Osteocyte (in vitro differentiated cells): ENCODE measurements around the gene GIPC3. TPM values are rescaled to one million over a fixed set of nuclear protein-coding genes. Genes with fewer than 3 reads are reported as not detected.

Source experiments
- DNase-seq: peaks from one replicate; pipeline ENCODE4 v3.0.0; 2021; ENCODE audit warnings: mixed read lengths; ENCODE audit not compliant: unreplicated experiment; ENCODE audit errors: extremely low spot score
- H3K27ac Mint-ChIP-seq: one replicate; pipeline ENCODE4 v1.8.0; 2021; ENCODE audit warnings: mild to moderate bottlenecking, mixed read lengths; ENCODE audit not compliant: unreplicated experiment
- H3K27me3 Mint-ChIP-seq: one replicate; pipeline ENCODE4 v1.8.0; 2021; ENCODE audit warnings: mixed read lengths; ENCODE audit not compliant: unreplicated experiment
- H3K36me3 Mint-ChIP-seq: one replicate; pipeline ENCODE4 v1.8.0; 2021; ENCODE audit warnings: mixed read lengths; ENCODE audit not compliant: unreplicated experiment
- H3K4me1 Mint-ChIP-seq: one replicate; pipeline ENCODE4 v1.8.0; 2021; ENCODE audit warnings: mixed read lengths; ENCODE audit not compliant: unreplicated experiment
- H3K4me3 Mint-ChIP-seq: one replicate; pipeline ENCODE4 v1.8.0; 2021; ENCODE audit warnings: mild to moderate bottlenecking, moderate library complexity, mixed read lengths; ENCODE audit not compliant: unreplicated experiment
- H3K9me3 Mint-ChIP-seq: one replicate; pipeline ENCODE4 v1.8.0; 2021; ENCODE audit warnings: mixed read lengths; ENCODE audit not compliant: unreplicated experiment
- CTCF ChIP-seq: fragments of 200-600 bp; sonication (generic); IDR thresholded peaks from 2 replicates; pipeline ENCODE4 v1.5.0; 2021; ENCODE audit warnings: antibody characterized with exemption, mild to moderate bottlenecking, moderate library complexity
- total RNA-seq: library from RNA; stranded (reverse); gene quantifications from 2 replicates; pipeline ENCODE4 v1.2.1, GENCODE V29; 2021

The GIPC3 gene
- total RNA-seq, 1 donor from 2014 or later: 0.67 TPM

GRCh38 chr19:3620817-3621547 is 35.7 kb downstream of the GIPC3 start:
- TF ChIP-seq CTCF: no peak
- Mint-ChIP-seq H3K27ac (no peak overlapping the region), H3K27me3 (no peaks in the 10 kb centered on the region), H3K4me3 (no peak overlapping the region), H3K36me3 (peaks cover 1% of the 10 kb centered on the region), H3K9me3 (no peaks in the 10 kb centered on the region), H3K4me1 (peaks cover 18% of the 10 kb centered on the region)
- no peak for DNase-seq

GRCh38 chr19:3621689-3622088 is 36.4 kb downstream of the GIPC3 start:
- peaks cover 1% of the 10 kb centered on the region for H3K36me3 Mint-ChIP-seq
- no peaks in the 10 kb centered on the region for H3K9me3 Mint-ChIP-seq
- H3K4me1 Mint-ChIP-seq: peaks cover 23% of the 10 kb centered on the region
- DNase-seq: no peak
- TF ChIP-seq CTCF: no peak
- no peaks in the 10 kb centered on the region for H3K27me3 Mint-ChIP-seq
- H3K4me3 Mint-ChIP-seq: no peak overlapping the region
- H3K27ac Mint-ChIP-seq: no peak overlapping the region

GRCh38 chr19:3622224-3622623 is 36.9 kb downstream of the GIPC3 start:
- TF ChIP-seq CTCF: no peak
- H3K4me3 Mint-ChIP-seq: no peak overlapping the region
- H3K4me1 Mint-ChIP-seq: peaks cover 26% of the 10 kb centered on the region
- H3K27me3 Mint-ChIP-seq: no peaks in the 10 kb centered on the region
- DNase-seq: no peak
- no peak overlapping the region for H3K27ac Mint-ChIP-seq
- H3K36me3 Mint-ChIP-seq: peaks cover 1% of the 10 kb centered on the region
- no peaks in the 10 kb centered on the region for H3K9me3 Mint-ChIP-seq

GRCh38 chr19:3623716-3624115 is 38.4 kb downstream of the GIPC3 start:
- H3K27me3 Mint-ChIP-seq: no peaks in the 10 kb centered on the region
- DNase-seq: no peak
- peaks cover 27% of the 10 kb centered on the region for H3K4me1 Mint-ChIP-seq
- H3K27ac Mint-ChIP-seq: no peak overlapping the region
- no peak for TF ChIP-seq CTCF
- H3K9me3 Mint-ChIP-seq: no peaks in the 10 kb centered on the region
- H3K36me3 Mint-ChIP-seq: peaks cover 1% of the 10 kb centered on the region
- peak overlapping the region; percentile 98 for H3K4me3 Mint-ChIP-seq

- Mint-ChIP-seq H3K4me3 (peak overlapping the region; percentile 98), H3K27ac (peak overlapping the region; percentile 98), H3K9me3 (no peaks in the 10 kb centered on the region), H3K36me3 (peaks cover 6% of the 10 kb centered on the region), H3K27me3 (no peaks in the 10 kb centered on the region), H3K4me1 (peaks cover 27% of the 10 kb centered on the region)
- no peak for TF ChIP-seq CTCF
- DNase-seq: no peak
Observed at GRCh38 chr19:3625996-3626472, 40.8 kb downstream of the GIPC3 start.
